WTC11 (cell line): ENCODE data around the gene HACE1. TPM values are rescaled to one million over a fixed set of nuclear protein-coding genes. Genes with fewer than 3 reads are reported as not detected.
"Not testable (repeated sequence)": the region's sequence is repeated elsewhere in the genome, so short reads cannot be mapped to it uniquely, and the experiment has no call there.

Source experiments
- ATAC-seq: fragments of 200-7000 bp; cut with Tn5 transposase; 2 replicates; pipeline ENCODE4 v1.10.0; 2021; ENCODE audit warnings: mild to moderate bottlenecking, moderate library complexity
- CTCF ChIA-PET: fragments of 300-600 bp; sonication (Branson Sonifier 250); formaldehyde crosslinking; loops from one replicate; lab custom pipeline; 2021; ENCODE audit warnings: antibody characterized with exemption; lab: Charles Lee
- POLR2A ChIA-PET: fragments of 350-600 bp; sonication (Branson Sonifier 250); formaldehyde crosslinking; loops from one replicate; lab custom pipeline; 2021; ENCODE audit warnings: antibody characterized with exemption; lab: Charles Lee
- DNase-seq: peaks from one replicate; pipeline ENCODE4 v3.0.0; 2021; ENCODE audit warnings: low spot score
- H3K27ac Mint-ChIP-seq: 2 replicates; pipeline ENCODE4 v1.8.0; 2021; ENCODE audit warnings: mixed read lengths
- H3K27me3 Mint-ChIP-seq: 2 replicates; pipeline ENCODE4 v1.8.0; 2021; ENCODE audit warnings: low read depth, mild to moderate bottlenecking, moderate library complexity, mixed read lengths
- H3K36me3 Mint-ChIP-seq: 2 replicates; pipeline ENCODE4 v1.8.0; 2021; ENCODE audit warnings: mixed read lengths
- H3K4me1 Mint-ChIP-seq: 2 replicates; pipeline ENCODE4 v1.8.0; 2022; ENCODE audit warnings: mixed read lengths
- H3K4me3 Mint-ChIP-seq: 2 replicates; pipeline ENCODE4 v1.8.0; 2021; ENCODE audit warnings: mild to moderate bottlenecking, moderate library complexity, mixed read lengths
- H3K9me3 Mint-ChIP-seq: 2 replicates; pipeline ENCODE4 v1.8.0; 2021; ENCODE audit warnings: mixed read lengths
- ATF2 ChIP-seq: sonication (generic); formaldehyde crosslinking; IDR thresholded peaks from 2 replicates; pipeline ENCODE4 v1.8.1; 2022; ENCODE audit warnings: low read depth, missing genetic modification reagents, borderline replicate concordance
- E2F1 ChIP-seq: sonication (generic); formaldehyde crosslinking; IDR thresholded peaks from 2 replicates; pipeline ENCODE4 v1.8.0; 2022; ENCODE audit warnings: mild to moderate bottlenecking, missing genetic modification reagents
- EMX1 ChIP-seq: fragments of 250-450 bp; sonication (Bioruptor Pico); IDR thresholded peaks from 2 replicates; pipeline ENCODE4 v1.8.0; 2021; ENCODE audit warnings: mild to moderate bottlenecking
- FOXP1 ChIP-seq: sonication (generic); formaldehyde crosslinking; IDR thresholded peaks from 2 replicates; pipeline ENCODE4 v1.8.0; 2022; ENCODE audit warnings: missing genetic modification reagents, mild to moderate bottlenecking, moderate library complexity, borderline replicate concordance
- FOXP4 ChIP-seq: sonication (generic); formaldehyde crosslinking; IDR thresholded peaks from 2 replicates; pipeline ENCODE4 v1.8.0; 2022; ENCODE audit warnings: mild to moderate bottlenecking, missing genetic modification reagents
- GABPB1 ChIP-seq: sonication (generic); formaldehyde crosslinking; IDR thresholded peaks from 2 replicates; pipeline ENCODE4 v1.8.1; 2023; ENCODE audit warnings: mild to moderate bottlenecking, missing genetic modification reagents
- IRF2 ChIP-seq: sonication (generic); formaldehyde crosslinking; IDR thresholded peaks from 2 replicates; pipeline ENCODE4 v1.8.0; 2022; ENCODE audit warnings: low read depth, missing genetic modification reagents, borderline replicate concordance
- MAX ChIP-seq: sonication (generic); formaldehyde crosslinking; IDR thresholded peaks from 2 replicates; pipeline ENCODE4 v1.8.0; 2022; ENCODE audit warnings: mild to moderate bottlenecking, missing genetic modification reagents
- MXD4 ChIP-seq: fragments of 250-450 bp; sonication (Bioruptor Pico); IDR thresholded peaks from 2 replicates; pipeline ENCODE4 v1.8.0; 2021; ENCODE audit warnings: mild to moderate bottlenecking, moderate library complexity, borderline replicate concordance
- MYBL2 ChIP-seq: sonication (generic); formaldehyde crosslinking; IDR thresholded peaks from 2 replicates; pipeline ENCODE4 v1.8.1; 2023; ENCODE audit warnings: mild to moderate bottlenecking, moderate library complexity, missing genetic modification reagents
- NR2C2 ChIP-seq: sonication (generic); formaldehyde crosslinking; IDR thresholded peaks from 2 replicates; pipeline ENCODE4 v1.8.0; 2022; ENCODE audit warnings: mild to moderate bottlenecking, missing genetic modification reagents
- PREB ChIP-seq: sonication (generic); formaldehyde crosslinking; IDR thresholded peaks from 2 replicates; pipeline ENCODE4 v1.8.1; 2022; ENCODE audit warnings: mild to moderate bottlenecking, missing genetic modification reagents, moderate library complexity, borderline replicate concordance
- RORB ChIP-seq: fragments of 250-450 bp; sonication (Bioruptor Pico); IDR thresholded peaks from 2 replicates; pipeline ENCODE4 v1.9.0; 2021; ENCODE audit warnings: mild to moderate bottlenecking
- SMAD4 ChIP-seq: sonication (generic); formaldehyde crosslinking; IDR thresholded peaks from 2 replicates; pipeline ENCODE4 v1.8.0; 2022; ENCODE audit warnings: mild to moderate bottlenecking, missing genetic modification reagents
- SOX15 ChIP-seq: fragments of 250-450 bp; sonication (Bioruptor Pico); IDR thresholded peaks from 2 replicates; pipeline ENCODE4 v1.9.0; 2021; ENCODE audit warnings: mild to moderate bottlenecking
- SP1 ChIP-seq: sonication (generic); formaldehyde crosslinking; conservative IDR thresholded peaks from 2 replicates; pipeline ENCODE4 v1.8.1; 2022; ENCODE audit warnings: missing genetic modification reagents
- USF1 ChIP-seq: sonication (generic); formaldehyde crosslinking; IDR thresholded peaks from 2 replicates; pipeline ENCODE4 v1.8.0; 2022; ENCODE audit warnings: mild to moderate bottlenecking, missing genetic modification reagents
- ZBTB43 ChIP-seq: sonication (generic); formaldehyde crosslinking; IDR thresholded peaks from 2 replicates; pipeline ENCODE4 v1.8.1; 2023; ENCODE audit warnings: mild to moderate bottlenecking, missing genetic modification reagents
- ZMAT4 ChIP-seq: fragments of 250-450 bp; sonication (Bioruptor Pico); IDR thresholded peaks from 2 replicates; pipeline ENCODE4 v1.9.0; 2021; ENCODE audit warnings: mild to moderate bottlenecking
- ZNF219 ChIP-seq: sonication (generic); formaldehyde crosslinking; IDR thresholded peaks from 2 replicates; pipeline ENCODE4 v1.8.0; 2023; ENCODE audit warnings: missing genetic modification reagents, mild to moderate bottlenecking, borderline replicate concordance
- ZNF263 ChIP-seq: sonication (generic); formaldehyde crosslinking; IDR thresholded peaks from 2 replicates; pipeline ENCODE4 v1.8.1; 2022; ENCODE audit warnings: low read depth, mild to moderate bottlenecking, moderate library complexity, missing genetic modification reagents
- ZSCAN18 ChIP-seq: fragments of 250-450 bp; sonication (Bioruptor Pico); IDR thresholded peaks from 2 replicates; pipeline ENCODE4 v2.1.2; 2022; ENCODE audit warnings: mild to moderate bottlenecking, moderate library complexity
- total RNA-seq: library from RNA; stranded (reverse); gene quantifications from 3 replicates; pipeline ENCODE4 v1.2.3, GENCODE V29; 2021

Gene HACE1
- total RNA-seq, 1 experiment from 2014 or later, result 18.1 TPM

- TF ChIP-seq MYBL2 (CRISPR knock-in tag), result no peak
- no peak for TF ChIP-seq PREB (CRISPR knock-in tag)
- no peak for TF ChIP-seq FOXP1 (CRISPR knock-in tag)
- TF ChIP-seq MAX (CRISPR knock-in tag), result no peak
- TF ChIP-seq RORB (CRISPR knock-in tag), result no peak
- TF ChIP-seq IRF2 (CRISPR knock-in tag), result no peak
- TF ChIP-seq SMAD4, result no peak
- TF ChIP-seq SP1 (CRISPR knock-in tag), result no peak
- TF ChIP-seq ZNF263, result no peak
- Mint-ChIP-seq H3K4me3 (no peak overlapping the region), H3K9me3 (no peaks in the 10 kb centered on the region), H3K4me1 (peaks cover 5% of the 10 kb centered on the region; the same call in 1 of the 2 replicates), H3K27me3 (no peaks in the 10 kb centered on the region), H3K27ac (no peak overlapping the region), H3K36me3 (peaks cover 27% of the 10 kb centered on the region)
- ChIA-PET CTCF (interaction anchor here (0.6 kb wide), 1 partner anchor 604 kb away, joined by 5 read pairs; no protein-coding TSS in a partner anchor), POLR2A (no interaction called here)
- ATAC-seq (no peak), DNase-seq (no peak)
These were observed 16.5 kb downstream of the HACE1 start for GRCh38 chr6:104843229-104843628.

GRCh38 chr6:104837158-104837557, 22.6 kb downstream of the HACE1 start:
- H3K4me1 Mint-ChIP-seq, result peaks cover 5% of the 10 kb centered on the region; the same call in 1 of the 2 replicates
- no peak overlapping the region for H3K27ac Mint-ChIP-seq
- CTCF ChIA-PET, result no interaction called here
- POLR2A ChIA-PET, result no interaction called here
- DNase-seq, result no peak
- TF ChIP-seq SOX15 (CRISPR knock-in tag), result no peak
- TF ChIP-seq ZMAT4 (CRISPR knock-in tag), result no peak
- TF ChIP-seq USF1 (CRISPR knock-in tag), result no peak
- no peak for TF ChIP-seq NR2C2 (CRISPR knock-in tag)
- TF ChIP-seq ZNF219 (CRISPR knock-in tag), result no peak
- TF ChIP-seq ZBTB43 (CRISPR knock-in tag), result no peak
- TF ChIP-seq ZSCAN18, result no peak
- no peak for TF ChIP-seq ATF2 (CRISPR knock-in tag)
- no peak for TF ChIP-seq MXD4 (CRISPR knock-in tag)
- no peak for TF ChIP-seq FOXP4 (CRISPR knock-in tag)
- no peak for TF ChIP-seq EMX1 (CRISPR knock-in tag)
- TF ChIP-seq E2F1 (CRISPR knock-in tag), result no peak
- TF ChIP-seq GABPB1, result no peak
- peaks cover 32% of the 10 kb centered on the region for H3K36me3 Mint-ChIP-seq
- H3K4me3 Mint-ChIP-seq, result no peak overlapping the region
- H3K9me3 Mint-ChIP-seq, result no peaks in the 10 kb centered on the region
- no peaks in the 10 kb centered on the region for H3K27me3 Mint-ChIP-seq
- ATAC-seq, result no peak

GRCh38 chr6:104836479-104837020, 23.2 kb downstream of the HACE1 start:
- H3K27me3 Mint-ChIP-seq, CTCF ChIA-PET, H3K9me3 Mint-ChIP-seq, POLR2A ChIA-PET, DNase-seq, H3K4me1 Mint-ChIP-seq, H3K27ac Mint-ChIP-seq, ATAC-seq, H3K4me3 Mint-ChIP-seq: not testable (repeated sequence)
- peaks cover 35% of the 10 kb centered on the region for H3K36me3 Mint-ChIP-seq
